Astrocyte of the cerebellum (primary cell): ENCODE measurements around the gene RAMACL.

Source experiments
- DNase-seq: peaks from one replicate; pipeline ENCODE4 v3.0.0-alpha.2; 2011; ENCODE audit warnings: low read depth
- H3K4me3 ChIP-seq: 2 replicates; pipeline ENCODE4 v1.5.1; 2011; ENCODE audit warnings: mild to moderate bottlenecking, low read depth, low read length, moderate library complexity
- in situ Hi-C: cut with HindIII; loops from 2 replicates; pipeline ENCODE4 v1.10.0; 2017; ENCODE audit warnings: low sequenced_read_pairs
- TF ChIP-seq, protein P1 (sequence below): IDR thresholded peaks from 2 replicates; pipeline ENCODE4 v1.5.1; 2012; ENCODE audit warnings: low read length, low read depth, moderate library complexity, mild to moderate bottlenecking; ENCODE audit errors: missing control alignments

RAMACL gene

DNA sequence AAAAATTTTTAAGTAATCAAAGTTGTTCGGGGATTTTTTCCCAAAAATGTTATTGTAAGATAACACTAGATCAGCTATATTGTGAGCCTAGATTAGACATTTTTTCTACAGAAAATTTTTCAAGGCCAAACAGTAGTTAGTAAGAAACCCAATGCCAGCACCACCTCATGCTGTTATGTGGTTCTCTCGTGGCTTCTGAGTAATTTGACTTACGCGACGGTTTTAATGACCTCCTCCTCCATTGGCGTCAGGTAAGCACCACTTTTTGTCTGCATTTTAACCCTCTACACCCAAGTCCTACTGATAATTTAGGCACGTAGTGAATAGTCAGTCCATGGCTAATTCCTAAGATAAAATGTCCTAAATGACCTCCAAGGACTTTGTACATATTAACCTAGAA lies 30.9 kb upstream of the RAMACL start:
- TF ChIP-seq, protein P1, sequence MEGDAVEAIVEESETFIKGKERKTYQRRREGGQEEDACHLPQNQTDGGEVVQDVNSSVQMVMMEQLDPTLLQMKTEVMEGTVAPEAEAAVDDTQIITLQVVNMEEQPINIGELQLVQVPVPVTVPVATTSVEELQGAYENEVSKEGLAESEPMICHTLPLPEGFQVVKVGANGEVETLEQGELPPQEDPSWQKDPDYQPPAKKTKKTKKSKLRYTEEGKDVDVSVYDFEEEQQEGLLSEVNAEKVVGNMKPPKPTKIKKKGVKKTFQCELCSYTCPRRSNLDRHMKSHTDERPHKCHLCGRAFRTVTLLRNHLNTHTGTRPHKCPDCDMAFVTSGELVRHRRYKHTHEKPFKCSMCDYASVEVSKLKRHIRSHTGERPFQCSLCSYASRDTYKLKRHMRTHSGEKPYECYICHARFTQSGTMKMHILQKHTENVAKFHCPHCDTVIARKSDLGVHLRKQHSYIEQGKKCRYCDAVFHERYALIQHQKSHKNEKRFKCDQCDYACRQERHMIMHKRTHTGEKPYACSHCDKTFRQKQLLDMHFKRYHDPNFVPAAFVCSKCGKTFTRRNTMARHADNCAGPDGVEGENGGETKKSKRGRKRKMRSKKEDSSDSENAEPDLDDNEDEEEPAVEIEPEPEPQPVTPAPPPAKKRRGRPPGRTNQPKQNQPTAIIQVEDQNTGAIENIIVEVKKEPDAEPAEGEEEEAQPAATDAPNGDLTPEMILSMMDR, result no peak
- in situ Hi-C loops, result no loop called here
- no peak overlapping the region for H3K4me3 ChIP-seq
- DNase-seq, result peak; percentile 85

DNA sequence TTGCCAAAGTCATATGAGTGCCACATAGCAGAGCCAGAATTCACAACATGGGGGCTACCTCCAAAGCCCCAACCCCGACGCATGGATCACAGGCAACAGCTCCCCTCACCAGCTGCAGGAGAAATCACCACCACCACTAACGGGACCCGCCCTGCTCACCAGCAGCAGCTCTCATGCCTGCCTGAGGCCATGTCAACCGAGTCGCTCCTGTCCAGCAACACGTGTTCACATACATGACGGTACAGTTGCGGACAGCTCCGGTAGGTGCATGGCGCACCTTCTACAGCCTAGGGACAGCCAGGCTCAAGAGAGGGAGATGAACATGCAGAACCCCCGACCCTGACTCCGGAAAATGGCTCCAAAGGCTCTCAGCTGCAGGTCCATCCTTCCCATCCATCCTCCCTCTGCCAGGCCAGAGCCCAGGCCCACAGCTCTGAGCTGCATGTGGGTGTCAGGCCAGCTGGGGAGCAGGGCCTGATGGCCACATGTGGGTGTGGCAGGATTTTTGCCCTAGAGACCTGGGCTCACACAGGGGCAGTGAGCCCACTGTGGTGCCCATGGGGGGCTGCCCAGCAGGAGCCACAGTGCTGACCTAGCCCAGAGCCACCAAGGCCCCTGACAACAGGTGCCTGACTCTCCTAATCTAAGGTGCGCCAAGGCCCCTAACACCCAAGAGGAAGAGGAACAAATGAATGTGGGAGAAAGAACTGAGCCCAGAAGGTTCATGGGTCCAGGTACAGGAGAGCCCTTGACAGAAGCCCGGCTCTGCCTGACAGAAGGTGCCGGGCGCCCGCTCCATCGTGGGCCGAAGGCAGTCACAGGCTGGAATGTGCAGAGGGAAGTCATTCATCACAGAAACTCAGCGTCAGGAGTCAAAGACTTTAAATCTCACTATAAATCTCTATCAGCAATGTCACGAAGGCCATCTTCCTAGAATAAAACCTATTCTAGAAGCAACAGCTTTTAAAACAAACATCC lies 30.1 kb upstream of the RAMACL start:
- TF ChIP-seq, protein P1, result no peak
- no peak overlapping the region for H3K4me3 ChIP-seq
- in situ Hi-C loops, result no loop called here
- no peak for DNase-seq

DNA sequence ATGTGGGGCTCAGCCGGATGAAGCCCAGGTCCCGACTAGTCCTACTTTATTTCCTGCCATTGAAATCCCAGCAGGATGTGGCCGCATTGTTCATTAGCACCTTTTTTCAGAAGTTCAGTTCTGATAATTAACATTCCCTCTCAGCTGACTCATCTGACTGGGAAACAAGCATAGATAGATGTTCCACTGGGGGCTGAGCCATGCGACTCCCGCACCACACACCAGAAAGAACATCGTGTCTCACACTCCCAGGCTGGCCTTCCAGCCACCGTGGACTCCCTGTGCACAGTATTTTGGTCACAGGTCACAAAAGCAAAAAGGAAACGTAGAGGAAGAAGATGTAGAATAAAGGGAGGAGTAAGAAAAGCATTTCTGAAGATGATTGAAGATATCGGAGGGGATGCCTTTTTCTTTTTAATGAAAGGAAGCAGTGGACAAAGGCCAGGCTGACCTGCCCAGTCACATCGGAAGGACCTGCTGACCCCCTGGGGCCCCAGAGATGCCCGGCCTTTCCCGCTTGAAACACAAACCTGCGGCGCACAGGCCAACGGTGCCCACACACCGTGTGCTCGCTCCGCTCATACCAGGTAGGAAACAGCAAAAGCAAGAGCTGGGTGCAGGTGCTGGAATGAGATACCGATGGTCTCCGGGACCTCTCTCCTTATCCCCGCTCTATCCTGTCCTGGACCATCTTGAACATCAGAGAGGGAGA lies 28.7 kb upstream of the RAMACL start:
- in situ Hi-C loops, result no loop called here
- DNase-seq, result no peak
- H3K4me3 ChIP-seq, result no peak overlapping the region
- TF ChIP-seq, protein P1, result no peak

DNA sequence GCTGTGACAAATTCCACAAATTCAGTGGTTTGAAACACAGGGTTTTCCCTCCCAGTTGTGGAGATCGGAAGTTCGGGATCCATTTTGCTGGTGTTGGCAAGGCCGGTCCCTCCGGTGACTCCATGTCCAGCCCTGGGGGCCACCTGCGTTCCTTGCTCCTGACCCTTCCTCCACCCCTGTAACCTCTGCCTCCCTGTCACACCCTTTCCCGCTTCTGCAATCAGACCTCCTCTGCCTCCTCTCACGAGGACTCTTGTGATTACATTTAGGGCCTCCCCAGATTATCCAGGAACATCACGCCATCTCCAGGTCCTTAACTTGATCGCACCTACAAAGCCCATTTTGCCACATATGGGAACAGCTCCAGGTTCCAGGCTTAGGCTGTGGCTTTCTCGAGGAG lies 28.1 kb upstream of the RAMACL start:
- in situ Hi-C loops, result no loop called here
- TF ChIP-seq, protein P1, result no peak

DNA sequence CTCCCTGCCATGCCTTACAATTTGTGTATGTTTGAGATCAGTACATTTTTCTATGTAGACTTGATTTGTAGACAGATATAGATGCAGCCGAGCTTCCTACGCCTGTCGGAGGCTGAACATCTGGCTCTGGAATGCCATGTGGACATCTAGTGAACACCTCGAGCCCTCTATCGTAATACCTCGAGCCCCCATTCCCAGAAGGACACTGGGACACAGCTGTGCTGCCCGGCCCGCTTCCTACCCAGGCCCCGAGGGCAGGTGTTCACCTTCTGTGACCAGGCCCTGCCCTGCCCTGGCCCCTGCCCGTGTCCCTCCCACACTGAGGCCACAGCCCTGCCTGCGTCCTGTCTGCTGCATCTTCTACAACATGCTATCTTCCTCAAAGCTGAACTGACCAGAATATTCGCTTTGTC lies 27.7 kb upstream of the RAMACL start:
- H3K4me3 ChIP-seq, result no peak overlapping the region
- in situ Hi-C loops, result no loop called here
- TF ChIP-seq, protein P1, result no peak
- no peak for DNase-seq

More for the DNA sequence above, 28.1 kb upstream of the RAMACL start:
- no peak overlapping the region for H3K4me3 ChIP-seq
- DNase-seq, result no peak

DNA sequence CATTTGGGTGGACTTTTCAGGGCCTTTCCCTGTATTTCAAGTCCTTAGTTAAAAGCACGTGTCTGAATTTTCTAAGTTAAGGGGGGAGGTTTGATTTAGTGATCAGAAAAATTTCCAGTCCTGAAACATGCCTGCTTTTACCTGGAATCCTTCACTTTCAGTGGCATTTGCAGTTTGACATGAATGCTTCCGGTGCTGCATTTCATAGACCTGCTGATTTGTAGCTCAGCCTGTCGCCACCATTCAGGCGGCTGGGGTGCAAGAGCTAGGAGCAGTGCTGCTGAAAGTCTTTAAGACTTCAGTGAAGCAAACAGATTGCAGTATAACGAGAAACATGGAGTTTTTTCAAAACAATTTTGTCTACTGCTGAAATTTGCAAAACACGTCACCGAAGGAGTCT lies 26.5 kb upstream of the RAMACL start:
- TF ChIP-seq, protein P1, result no peak
- DNase-seq, result no peak
- no peak overlapping the region for H3K4me3 ChIP-seq
- in situ Hi-C loops, result no loop called here
